ENCODE data around the gene MARK3.

Gene MARK3

DNA sequence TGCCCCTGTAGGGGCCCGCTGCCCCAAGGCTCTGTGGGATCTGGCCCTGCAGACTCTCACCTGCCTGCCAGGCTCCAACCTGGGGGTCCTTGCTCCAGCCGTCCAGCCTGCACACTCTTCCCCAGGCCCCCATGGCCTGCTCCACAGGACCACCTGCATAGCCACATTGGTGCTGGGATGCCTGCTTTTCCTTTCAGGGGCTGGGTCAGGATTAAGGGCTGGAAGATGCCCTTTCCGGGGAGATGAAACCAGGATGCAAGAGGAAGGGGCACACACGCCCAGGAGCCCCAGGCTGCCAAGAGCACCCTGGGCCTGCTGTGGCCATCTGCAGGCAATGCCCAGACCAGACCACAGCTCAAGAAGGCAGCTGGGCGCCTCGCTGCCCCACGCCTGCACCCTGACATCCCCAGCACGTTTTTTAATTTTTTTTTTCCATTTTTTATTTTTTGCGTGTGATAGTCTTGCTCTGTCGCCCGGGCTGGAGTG lies 162.3 kb downstream of the MARK3 start:
- no peak for DNase-seq (ENCODE audit: low read depth in 1 of 2, low spot score in 1 of 2)
- TF ChIP-seq, protein P1, sequence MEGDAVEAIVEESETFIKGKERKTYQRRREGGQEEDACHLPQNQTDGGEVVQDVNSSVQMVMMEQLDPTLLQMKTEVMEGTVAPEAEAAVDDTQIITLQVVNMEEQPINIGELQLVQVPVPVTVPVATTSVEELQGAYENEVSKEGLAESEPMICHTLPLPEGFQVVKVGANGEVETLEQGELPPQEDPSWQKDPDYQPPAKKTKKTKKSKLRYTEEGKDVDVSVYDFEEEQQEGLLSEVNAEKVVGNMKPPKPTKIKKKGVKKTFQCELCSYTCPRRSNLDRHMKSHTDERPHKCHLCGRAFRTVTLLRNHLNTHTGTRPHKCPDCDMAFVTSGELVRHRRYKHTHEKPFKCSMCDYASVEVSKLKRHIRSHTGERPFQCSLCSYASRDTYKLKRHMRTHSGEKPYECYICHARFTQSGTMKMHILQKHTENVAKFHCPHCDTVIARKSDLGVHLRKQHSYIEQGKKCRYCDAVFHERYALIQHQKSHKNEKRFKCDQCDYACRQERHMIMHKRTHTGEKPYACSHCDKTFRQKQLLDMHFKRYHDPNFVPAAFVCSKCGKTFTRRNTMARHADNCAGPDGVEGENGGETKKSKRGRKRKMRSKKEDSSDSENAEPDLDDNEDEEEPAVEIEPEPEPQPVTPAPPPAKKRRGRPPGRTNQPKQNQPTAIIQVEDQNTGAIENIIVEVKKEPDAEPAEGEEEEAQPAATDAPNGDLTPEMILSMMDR (IDR thresholded peaks at IDR 0.05; ENCODE audit: insufficient read depth, low read length): no peak
- no peak overlapping the region for H3K4me3 ChIP-seq (replicated peaks; ENCODE audit: insufficient read depth, low read length)
- no peaks in the 10 kb centered on the region for H3K27me3 ChIP-seq (ENCODE audit: insufficient read depth, poor library complexity, severe bottlenecking)
- H3K27ac ChIP-seq (replicated peaks): no peak overlapping the region

DNA sequence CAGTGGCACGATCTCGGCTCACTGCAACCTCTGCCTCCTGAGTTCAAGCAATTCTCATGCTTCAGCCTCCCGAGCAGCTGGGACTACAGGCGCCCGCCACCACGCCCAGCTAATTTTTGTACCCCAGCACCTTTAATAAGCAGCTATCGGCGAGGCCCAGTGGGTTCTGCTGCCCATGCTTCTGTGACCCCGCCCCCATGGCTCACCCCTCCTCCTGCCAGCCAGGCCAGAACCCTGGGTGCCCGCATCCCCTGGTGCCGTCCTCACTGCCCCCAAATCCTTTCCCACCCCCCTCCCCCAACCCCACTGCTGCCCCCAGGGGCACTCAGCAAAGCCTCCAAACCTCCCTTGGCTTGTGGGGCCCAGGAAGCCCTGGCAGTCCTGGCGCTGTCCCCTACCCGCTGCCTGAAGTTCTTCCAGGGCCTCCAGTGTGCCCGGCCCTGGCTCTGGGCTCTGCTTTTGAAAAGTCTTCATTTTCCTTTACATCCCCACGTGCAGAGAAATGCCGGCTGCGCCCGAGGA lies 162.8 kb downstream of the MARK3 start:
- H3K27ac ChIP-seq (replicated peaks): no peak overlapping the region
- H3K4me3 ChIP-seq (replicated peaks; ENCODE audit: insufficient read depth, low read length): no peak overlapping the region
- no peaks in the 10 kb centered on the region for H3K27me3 ChIP-seq (ENCODE audit: insufficient read depth, poor library complexity, severe bottlenecking)
- no peak for DNase-seq (ENCODE audit: low read depth in 1 of 2, low spot score in 1 of 2)
- TF ChIP-seq GABPA (IDR thresholded peaks at IDR 0.05; ENCODE audit: low read depth): no peak
- no peak for TF ChIP-seq POLR2AphosphoS5 (IDR thresholded peaks at IDR 0.05; ENCODE audit: low read depth)
- no peak for TF ChIP-seq SPI1 (IDR thresholded peaks at IDR 0.05; ENCODE audit: borderline replicate concordance, low read depth)
- TF ChIP-seq, protein P2, sequence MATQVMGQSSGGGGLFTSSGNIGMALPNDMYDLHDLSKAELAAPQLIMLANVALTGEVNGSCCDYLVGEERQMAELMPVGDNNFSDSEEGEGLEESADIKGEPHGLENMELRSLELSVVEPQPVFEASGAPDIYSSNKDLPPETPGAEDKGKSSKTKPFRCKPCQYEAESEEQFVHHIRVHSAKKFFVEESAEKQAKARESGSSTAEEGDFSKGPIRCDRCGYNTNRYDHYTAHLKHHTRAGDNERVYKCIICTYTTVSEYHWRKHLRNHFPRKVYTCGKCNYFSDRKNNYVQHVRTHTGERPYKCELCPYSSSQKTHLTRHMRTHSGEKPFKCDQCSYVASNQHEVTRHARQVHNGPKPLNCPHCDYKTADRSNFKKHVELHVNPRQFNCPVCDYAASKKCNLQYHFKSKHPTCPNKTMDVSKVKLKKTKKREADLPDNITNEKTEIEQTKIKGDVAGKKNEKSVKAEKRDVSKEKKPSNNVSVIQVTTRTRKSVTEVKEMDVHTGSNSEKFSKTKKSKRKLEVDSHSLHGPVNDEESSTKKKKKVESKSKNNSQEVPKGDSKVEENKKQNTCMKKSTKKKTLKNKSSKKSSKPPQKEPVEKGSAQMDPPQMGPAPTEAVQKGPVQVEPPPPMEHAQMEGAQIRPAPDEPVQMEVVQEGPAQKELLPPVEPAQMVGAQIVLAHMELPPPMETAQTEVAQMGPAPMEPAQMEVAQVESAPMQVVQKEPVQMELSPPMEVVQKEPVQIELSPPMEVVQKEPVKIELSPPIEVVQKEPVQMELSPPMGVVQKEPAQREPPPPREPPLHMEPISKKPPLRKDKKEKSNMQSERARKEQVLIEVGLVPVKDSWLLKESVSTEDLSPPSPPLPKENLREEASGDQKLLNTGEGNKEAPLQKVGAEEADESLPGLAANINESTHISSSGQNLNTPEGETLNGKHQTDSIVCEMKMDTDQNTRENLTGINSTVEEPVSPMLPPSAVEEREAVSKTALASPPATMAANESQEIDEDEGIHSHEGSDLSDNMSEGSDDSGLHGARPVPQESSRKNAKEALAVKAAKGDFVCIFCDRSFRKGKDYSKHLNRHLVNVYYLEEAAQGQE (IDR thresholded peaks at IDR 0.05; ENCODE audit: insufficient replicate concordance, low read depth): no peak
- TF ChIP-seq, protein P1 (IDR thresholded peaks at IDR 0.05; ENCODE audit: insufficient read depth, low read length): no peak

DNA sequence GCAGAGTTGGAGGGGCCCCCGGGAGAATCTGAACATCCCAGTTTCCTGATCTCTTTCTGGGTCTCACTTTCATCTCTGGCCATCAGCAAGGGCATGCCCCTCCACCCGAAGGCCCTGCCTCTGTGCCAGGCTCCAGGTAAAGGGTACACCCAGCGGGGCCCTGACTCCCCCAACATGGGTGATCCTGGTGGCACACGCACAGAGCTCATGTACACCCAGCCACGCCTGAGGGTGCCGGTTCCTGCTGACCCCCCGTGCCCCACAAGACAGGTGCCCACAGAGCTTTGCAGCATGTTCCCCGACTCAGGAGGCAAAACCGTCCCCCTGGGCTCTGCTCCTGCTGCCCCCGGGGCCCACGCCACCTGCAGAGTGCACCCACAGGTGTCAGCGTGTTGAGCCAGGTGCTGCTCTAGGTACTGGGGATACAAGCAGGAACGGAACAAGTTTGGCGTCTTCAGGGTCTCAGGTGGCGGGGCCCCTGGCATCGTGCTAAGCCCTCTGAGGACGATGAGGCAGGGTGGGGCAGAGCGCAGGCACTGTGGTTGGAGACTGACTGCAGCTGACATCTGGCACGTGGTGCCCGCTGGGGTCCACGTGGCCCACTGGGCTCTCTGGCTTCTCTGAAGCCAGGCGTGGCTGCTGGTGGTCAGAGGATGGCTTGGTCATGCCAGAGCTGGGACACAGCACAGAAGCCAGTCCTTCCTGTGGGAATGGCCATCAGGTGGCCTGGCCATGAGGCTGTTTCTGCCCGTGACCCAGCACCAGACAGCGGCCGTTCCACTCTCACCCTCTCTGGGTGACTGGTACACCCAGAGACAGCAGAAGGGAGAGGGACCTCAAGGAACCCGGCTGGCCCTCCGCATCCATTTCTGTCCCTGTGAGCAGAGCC lies 163.5 kb downstream of the MARK3 start:
- no peak for DNase-seq (ENCODE audit: low read depth in 1 of 2, low spot score in 1 of 2)
- no peak overlapping the region for H3K27ac ChIP-seq (replicated peaks)
- H3K4me3 ChIP-seq (replicated peaks; ENCODE audit: insufficient read depth, low read length): no peak overlapping the region
- no peaks in the 10 kb centered on the region for H3K27me3 ChIP-seq (ENCODE audit: insufficient read depth, poor library complexity, severe bottlenecking)
- no peak for TF ChIP-seq POLR2AphosphoS5 (IDR thresholded peaks at IDR 0.05; ENCODE audit: low read depth)

GRCh38 chr14:103549361-103550311 lies 164.4 kb downstream of the MARK3 start:
- H3K27ac ChIP-seq (replicated peaks): no peak overlapping the region
- TF ChIP-seq, protein P2 (IDR thresholded peaks at IDR 0.05; ENCODE audit: insufficient replicate concordance, low read depth): no peak
- TF ChIP-seq, protein P1 (IDR thresholded peaks at IDR 0.05; ENCODE audit: insufficient read depth, low read length): no peak
- no peak for TF ChIP-seq SPI1 (IDR thresholded peaks at IDR 0.05; ENCODE audit: borderline replicate concordance, low read depth)
- no peak for TF ChIP-seq GABPA (IDR thresholded peaks at IDR 0.05; ENCODE audit: low read depth)
- no peak for TF ChIP-seq POLR2AphosphoS5 (IDR thresholded peaks at IDR 0.05; ENCODE audit: low read depth)
- no peak overlapping the region for H3K4me3 ChIP-seq (replicated peaks; ENCODE audit: insufficient read depth, low read length)
- no peak for DNase-seq (ENCODE audit: low read depth in 1 of 2, low spot score in 1 of 2)
- H3K27me3 ChIP-seq (ENCODE audit: insufficient read depth, poor library complexity, severe bottlenecking): no peaks in the 10 kb centered on the region

Data from HL-60 (cell line).